MCF 10A (cell line): ENCODE measurements around the gene CASD1. TPM values are rescaled to one million over a fixed set of nuclear protein-coding genes. Genes with fewer than 3 reads are reported as not detected.

Experiments used
- BruUV-seq: library from RNA; stranded (reverse); fragments of 400-500 nt; replicated peaks from 2 replicates; lab custom pipeline; 2021; lab: Mats Ljungman, UMichigan
- CTCF ChIA-PET: fragments of 300-600 bp; sonication (Branson Sonifier 250); formaldehyde crosslinking; extraction: SDS; loops from one replicate; lab custom pipeline; 2021; ENCODE audit warnings: antibody characterized with exemption, inconsistent platforms; lab: Yijun Ruan, JAX
- POLR2A ChIA-PET: fragments of 300-600, 350-650 bp; sonication (Branson Sonifier 250); formaldehyde crosslinking; extraction: SDS; loops from one replicate; lab custom pipeline; 2020; ENCODE audit warnings: antibody characterized with exemption, inconsistent platforms; lab: Yijun Ruan, JAX
- DNase-seq: peaks from one replicate; pipeline ENCODE4 v3.0.0-alpha.2; 2018; ENCODE audit not compliant: unreplicated experiment
- H3K27ac Mint-ChIP-seq: one replicate; pipeline ENCODE4 v1.8.0; 2022; ENCODE audit warnings: mild to moderate bottlenecking, low read depth, mixed read lengths; ENCODE audit not compliant: unreplicated experiment
- H3K27me3 Mint-ChIP-seq: one replicate; pipeline ENCODE4 v1.8.0; 2022; ENCODE audit warnings: mixed read lengths; ENCODE audit not compliant: insufficient read depth, unreplicated experiment
- H3K36me3 Mint-ChIP-seq: one replicate; pipeline ENCODE4 v1.8.0; 2022; ENCODE audit warnings: mild to moderate bottlenecking, moderate library complexity, mixed read lengths; ENCODE audit not compliant: insufficient read depth, unreplicated experiment
- H3K4me1 Mint-ChIP-seq: one replicate; pipeline ENCODE4 v1.8.0; 2022; ENCODE audit warnings: mixed read lengths; ENCODE audit not compliant: insufficient read depth, unreplicated experiment
- H3K4me3 Mint-ChIP-seq: one replicate; pipeline ENCODE4 v1.8.0; 2022; ENCODE audit warnings: mild to moderate bottlenecking, moderate library complexity, mixed read lengths; ENCODE audit not compliant: unreplicated experiment
- H3K9me3 Mint-ChIP-seq: one replicate; pipeline ENCODE4 v1.8.0; 2022; ENCODE audit warnings: mixed read lengths; ENCODE audit not compliant: unreplicated experiment
- intact Hi-C: fragments of 100-400 bp; cut with micrococcal nuclease; formaldehyde crosslinking; loops from 2 replicates; pipeline ENCODE4 v1.14.1; 2022
- total RNA-seq: library from RNA; stranded (reverse); gene quantifications from 2 replicates; pipeline ENCODE4 v1.2.3, GENCODE V29; 2022
- TF ChIP-seq, protein P1 (sequence below): fragments of 200-600 bp; IDR thresholded peaks from one replicate; pipeline ENCODE4 v1.8.0; 2022; ENCODE audit warnings: antibody characterized with exemption, mild to moderate bottlenecking; ENCODE audit not compliant: unreplicated experiment

CASD1 gene
- total RNA-seq, 1 experiment from 2014 or later = 15.9 TPM

DNA sequence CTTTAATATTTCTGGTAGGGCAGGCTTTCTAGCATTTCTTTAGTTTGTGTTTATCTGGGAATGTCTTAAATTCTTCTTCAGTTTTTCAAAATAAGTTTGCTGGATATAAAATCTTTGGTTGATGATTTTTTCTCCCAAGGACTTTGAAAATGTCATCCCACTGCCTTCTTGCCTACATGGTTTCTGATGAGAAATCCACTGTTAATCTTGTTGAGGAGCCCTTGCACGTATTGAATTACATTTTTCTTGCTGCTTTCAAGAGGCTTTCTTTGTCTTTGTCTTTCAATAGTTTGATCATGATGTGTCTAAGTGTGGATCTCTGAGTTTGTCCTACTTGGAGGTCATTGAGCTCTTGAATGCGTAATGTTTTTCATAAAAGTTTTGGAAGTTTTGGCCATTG is 66.0 kb downstream of the CASD1 start:
- ChIA-PET POLR2A (no interaction called here), CTCF (interaction anchor here (0.7 to 1.1 kb wide), 4 partner anchors 31 to 624 kb away, joined by 3 to 4 read pairs (median 3); no protein-coding TSS in a partner anchor)
- Mint-ChIP-seq H3K27ac (no peak overlapping the region), H3K4me3 (no peak overlapping the region), H3K9me3 (peaks cover 18% of the 10 kb centered on the region), H3K36me3 (peaks cover 21% of the 10 kb centered on the region), H3K4me1 (peaks cover 21% of the 10 kb centered on the region), H3K27me3 (no peaks in the 10 kb centered on the region)
- intact Hi-C loops = no loop called here
- TF ChIP-seq, protein P1, sequence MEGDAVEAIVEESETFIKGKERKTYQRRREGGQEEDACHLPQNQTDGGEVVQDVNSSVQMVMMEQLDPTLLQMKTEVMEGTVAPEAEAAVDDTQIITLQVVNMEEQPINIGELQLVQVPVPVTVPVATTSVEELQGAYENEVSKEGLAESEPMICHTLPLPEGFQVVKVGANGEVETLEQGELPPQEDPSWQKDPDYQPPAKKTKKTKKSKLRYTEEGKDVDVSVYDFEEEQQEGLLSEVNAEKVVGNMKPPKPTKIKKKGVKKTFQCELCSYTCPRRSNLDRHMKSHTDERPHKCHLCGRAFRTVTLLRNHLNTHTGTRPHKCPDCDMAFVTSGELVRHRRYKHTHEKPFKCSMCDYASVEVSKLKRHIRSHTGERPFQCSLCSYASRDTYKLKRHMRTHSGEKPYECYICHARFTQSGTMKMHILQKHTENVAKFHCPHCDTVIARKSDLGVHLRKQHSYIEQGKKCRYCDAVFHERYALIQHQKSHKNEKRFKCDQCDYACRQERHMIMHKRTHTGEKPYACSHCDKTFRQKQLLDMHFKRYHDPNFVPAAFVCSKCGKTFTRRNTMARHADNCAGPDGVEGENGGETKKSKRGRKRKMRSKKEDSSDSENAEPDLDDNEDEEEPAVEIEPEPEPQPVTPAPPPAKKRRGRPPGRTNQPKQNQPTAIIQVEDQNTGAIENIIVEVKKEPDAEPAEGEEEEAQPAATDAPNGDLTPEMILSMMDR = no peak
- DNase-seq = no peak
- BruUV-seq = no TSS peak

- Mint-ChIP-seq H3K4me1 (peaks cover 28% of the 10 kb centered on the region), H3K9me3 (peaks cover 18% of the 10 kb centered on the region), H3K4me3 (no peak overlapping the region), H3K27me3 (no peaks in the 10 kb centered on the region), H3K27ac (no peak overlapping the region), H3K36me3 (peaks cover 21% of the 10 kb centered on the region)
- TF ChIP-seq, protein P1 = no peak
- no TSS peak for BruUV-seq
- DNase-seq = no peak
- intact Hi-C loops = no loop called here
- ChIA-PET POLR2A (interaction anchor here (0.6 kb wide), 1 partner anchor 34 kb away, joined by 4 read pairs; no protein-coding TSS in a partner anchor), CTCF (interaction anchor here (0.7 to 1.1 kb wide), 4 partner anchors 32 to 623 kb away, joined by 3 to 4 read pairs (median 3); no protein-coding TSS in a partner anchor)
These were observed 66.7 kb downstream of the CASD1 start for GRCh38 chr7:94576316-94576715.

GRCh38 chr7:94577357-94577756 is 67.7 kb downstream of the CASD1 start:
- TF ChIP-seq, protein P1 = no peak
- Mint-ChIP-seq H3K27me3 (no peaks in the 10 kb centered on the region), H3K36me3 (peaks cover 21% of the 10 kb centered on the region), H3K27ac (no peak overlapping the region), H3K4me1 (peaks cover 31% of the 10 kb centered on the region), H3K9me3 (peaks cover 18% of the 10 kb centered on the region), H3K4me3 (no peak overlapping the region)
- intact Hi-C loops = no loop called here
- POLR2A ChIA-PET = interaction anchor here (0.7 kb wide), 1 partner anchor 72 kb away, joined by 3 read pairs; no protein-coding TSS in a partner anchor
- CTCF ChIA-PET = interaction anchor here (0.8 kb wide), 1 partner anchor 900 kb away, joined by 4 read pairs; no protein-coding TSS in a partner anchor
- DNase-seq = no peak
- BruUV-seq = no TSS peak

DNA sequence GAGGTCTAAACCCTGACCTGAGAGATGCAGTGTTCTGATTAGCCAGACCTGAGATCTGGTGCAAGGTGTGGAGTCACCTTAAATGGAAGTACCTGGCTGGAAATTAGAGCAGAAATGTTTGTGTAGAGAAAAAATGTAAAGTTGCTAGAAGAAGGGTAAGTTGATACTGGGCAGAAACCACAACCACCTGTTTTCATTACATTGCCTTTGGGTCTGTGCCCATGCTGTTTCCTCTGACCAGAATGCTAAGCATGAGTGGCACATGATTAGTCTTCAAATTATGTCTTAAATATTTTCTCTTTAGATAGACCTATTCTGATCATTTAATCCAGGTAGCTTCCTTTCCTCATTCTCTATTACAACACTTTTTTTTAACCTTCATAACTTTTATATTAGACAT is 69.0 kb downstream of the CASD1 start:
- H3K4me1 Mint-ChIP-seq = peaks cover 34% of the 10 kb centered on the region
- CTCF ChIA-PET = no interaction called here

More for the DNA sequence above, 69.0 kb downstream of the CASD1 start:
- intact Hi-C loops = no loop called here
- H3K4me3 Mint-ChIP-seq = no peak overlapping the region
- POLR2A ChIA-PET = no interaction called here
- no peaks in the 10 kb centered on the region for H3K27me3 Mint-ChIP-seq
- H3K36me3 Mint-ChIP-seq = peaks cover 20% of the 10 kb centered on the region
- TF ChIP-seq, protein P1 = no peak
- no peak overlapping the region for H3K27ac Mint-ChIP-seq
- BruUV-seq = no TSS peak
- H3K9me3 Mint-ChIP-seq = peaks cover 18% of the 10 kb centered on the region
- peak; percentile 16 for DNase-seq
